ENCODE results near the gene TMEM117.
"Not testable (repeated sequence)": the region's sequence is repeated elsewhere in the genome, so short reads cannot be mapped to it uniquely, and the experiment has no call there.

The TMEM117 gene

DNA sequence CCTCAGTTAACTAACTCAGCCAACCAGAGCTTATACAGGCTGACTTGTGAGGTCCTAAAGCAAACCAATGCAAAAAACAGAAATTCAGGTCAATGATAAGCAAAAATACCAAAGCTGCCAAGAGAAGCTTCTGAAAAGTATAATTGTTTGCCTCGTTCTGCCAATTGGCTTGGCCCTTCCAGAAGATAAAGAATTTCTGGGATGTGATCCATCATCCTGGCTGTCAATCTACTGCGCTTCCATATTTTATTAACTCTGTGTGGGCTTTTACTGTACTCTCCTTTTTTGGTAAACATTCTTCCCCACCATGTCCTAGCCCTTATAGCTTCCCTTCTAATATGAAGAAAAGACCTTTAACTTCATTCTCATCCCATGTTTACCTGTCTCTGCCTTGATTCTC, 387.9 kb downstream of the TMEM117 start:
- no peak for DNase-seq (ENCODE audit: low spot score)

GRCh38 chr12:44224399-44225148, 388.7 kb downstream of the TMEM117 start:
- no peak for DNase-seq (ENCODE audit: low spot score)

DNA sequence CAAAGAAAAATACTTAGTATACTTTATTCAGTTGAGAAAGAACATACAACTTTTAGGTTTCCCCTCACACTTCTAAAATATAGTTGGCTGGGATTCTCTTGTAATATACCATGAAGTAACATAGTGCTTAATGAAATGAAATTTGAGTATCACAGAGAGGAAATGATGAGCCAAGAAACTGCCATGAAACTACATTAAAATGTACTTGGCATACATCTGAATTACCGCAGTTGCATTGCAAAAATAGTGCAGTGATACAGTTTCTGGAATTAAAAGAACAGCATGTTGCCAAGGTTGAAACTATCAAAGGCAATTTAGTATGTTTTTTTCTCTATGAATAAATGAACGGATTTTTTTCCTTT, 389.2 kb downstream of the TMEM117 start:
- no peak for DNase-seq (ENCODE audit: low spot score)

DNA sequence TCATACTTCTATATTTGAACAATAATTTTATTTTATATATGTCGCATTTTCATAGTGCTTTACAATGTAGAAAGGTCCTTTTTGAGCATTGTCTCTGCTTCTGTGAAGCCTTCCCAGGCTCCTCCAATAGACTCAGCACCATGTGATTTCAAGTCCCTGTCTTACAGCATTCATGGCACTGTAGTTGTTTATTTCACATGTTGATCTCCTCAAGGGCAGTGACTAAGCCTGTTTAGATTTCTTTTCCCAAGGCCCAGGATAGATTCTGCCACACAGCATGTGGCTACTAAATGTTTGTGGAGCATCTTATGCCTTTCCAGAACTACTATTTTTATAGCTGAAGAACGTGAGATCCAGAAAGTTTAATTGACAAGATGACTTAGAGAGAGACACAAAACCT, 391.7 kb downstream of the TMEM117 start:
- DNase-seq (ENCODE audit: low spot score) = no peak

GRCh38 chr12:44229846-44230245, 394.0 kb downstream of the TMEM117 start:
- DNase-seq (ENCODE audit: low spot score) = no peak

- no peak for DNase-seq (ENCODE audit: low spot score)
These were observed 399.8 kb downstream of the TMEM117 start for GRCh38 chr12:44235674-44236073.

GRCh38 chr12:44240186-44240585, 404.3 kb downstream of the TMEM117 start:
- DNase-seq (ENCODE audit: low spot score) = no peak

GRCh38 chr12:44245932-44246331, 410.1 kb downstream of the TMEM117 start:
- DNase-seq (ENCODE audit: low spot score) = no peak

DNA sequence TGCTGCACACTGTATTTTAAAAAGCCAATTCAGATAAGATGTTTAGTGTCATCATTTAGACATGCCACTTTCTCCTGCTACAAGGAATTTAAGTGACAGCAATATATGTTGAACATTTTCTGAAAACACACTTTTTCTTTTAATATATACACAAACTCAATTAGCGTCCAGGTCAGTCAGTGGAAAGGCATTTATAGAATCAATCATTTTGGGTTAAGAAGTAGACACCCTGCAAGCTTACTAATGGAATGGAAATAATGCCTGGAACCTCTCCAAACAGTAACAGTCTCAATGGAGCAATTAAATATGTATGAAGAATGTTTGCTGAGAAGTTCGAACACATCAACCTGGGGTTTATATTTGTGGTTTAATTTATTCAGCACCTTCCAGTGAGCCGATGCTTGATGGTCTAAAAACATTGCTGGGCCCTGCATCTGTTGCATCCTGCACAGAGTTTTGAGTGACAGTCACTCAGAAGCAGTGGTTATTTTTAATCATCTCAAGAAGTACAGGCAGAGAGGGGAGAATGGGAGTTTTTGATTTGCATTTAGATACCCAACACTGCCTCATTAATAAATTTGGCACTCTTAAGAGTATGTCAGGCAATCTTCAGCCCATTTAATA, 410.7 kb downstream of the TMEM117 start:
- no peak for DNase-seq (ENCODE audit: low spot score)

- no peak for DNase-seq (ENCODE audit: low spot score)
These were observed 411.7 kb downstream of the TMEM117 start for GRCh38 chr12:44247588-44247987.

GRCh38 chr12:44248436-44248835, 412.6 kb downstream of the TMEM117 start:
- DNase-seq (ENCODE audit: low spot score) = no peak

- DNase-seq (ENCODE audit: low spot score) = not testable (repeated sequence)
These were observed 414.6 kb downstream of the TMEM117 start for GRCh38 chr12:44250440-44250839.

DNA sequence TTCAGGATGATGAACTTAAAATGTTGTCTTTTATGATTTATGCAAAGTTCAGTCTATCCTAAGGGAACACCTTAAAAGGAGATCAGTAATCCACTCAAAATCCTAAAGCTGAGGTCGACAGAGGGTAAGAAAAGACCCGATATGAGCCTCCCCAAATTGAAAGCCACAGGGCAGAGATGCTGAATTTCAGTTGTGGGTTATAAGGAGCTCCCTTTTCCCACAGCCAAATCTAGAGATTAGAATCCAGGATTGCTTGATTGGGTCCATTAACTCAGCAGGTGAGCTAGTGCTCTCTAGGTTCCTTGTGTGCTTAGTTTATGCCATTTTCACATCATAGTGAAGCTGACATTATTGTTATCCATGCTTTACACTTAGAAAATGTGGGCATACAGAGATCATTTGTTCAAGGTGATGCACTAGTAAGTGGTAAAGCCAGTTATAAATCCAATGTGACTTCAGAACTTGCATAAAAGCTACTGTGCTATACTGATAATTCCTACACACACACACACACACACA, 417.5 kb downstream of the TMEM117 start:
- DNase-seq (ENCODE audit: low spot score) = no peak

GRCh38 chr12:44258246-44258645, 422.4 kb downstream of the TMEM117 start:
- DNase-seq (ENCODE audit: low spot score) = no peak

GRCh38 chr12:44259890-44260289, 424.0 kb downstream of the TMEM117 start:
- no peak for DNase-seq (ENCODE audit: low spot score)

- no peak for DNase-seq (ENCODE audit: low spot score)
These were observed 424.7 kb downstream of the TMEM117 start for GRCh38 chr12:44260581-44260980.

GRCh38 chr12:44285321-44285960, 449.6 kb downstream of the TMEM117 start:
- no peak for DNase-seq (ENCODE audit: low spot score)

GRCh38 chr12:44286336-44286735, 450.5 kb downstream of the TMEM117 start:
- no peak for DNase-seq (ENCODE audit: low spot score)

- no peak for DNase-seq (ENCODE audit: low spot score)
These were observed 451.1 kb downstream of the TMEM117 start for GRCh38 chr12:44286821-44287505.

DNA sequence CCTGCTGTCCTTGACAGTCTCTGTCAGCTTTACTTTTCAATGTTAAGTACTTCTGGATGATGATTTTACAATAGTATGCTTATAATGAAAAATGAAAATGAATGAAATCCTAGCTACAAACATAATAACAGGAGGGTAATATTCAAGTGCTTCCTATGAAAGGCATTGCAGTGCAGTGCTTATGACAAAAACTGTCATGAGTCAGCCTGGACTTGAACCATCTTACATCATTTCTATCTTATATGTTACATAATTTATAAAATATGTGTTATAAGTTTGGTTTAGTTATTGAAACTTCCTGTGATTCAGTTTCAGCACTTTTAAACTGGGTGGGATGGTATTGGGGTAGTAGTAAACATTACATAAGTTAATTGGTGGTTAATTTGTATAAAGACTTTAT, 451.7 kb downstream of the TMEM117 start:
- no peak for DNase-seq (ENCODE audit: low spot score)

DNA sequence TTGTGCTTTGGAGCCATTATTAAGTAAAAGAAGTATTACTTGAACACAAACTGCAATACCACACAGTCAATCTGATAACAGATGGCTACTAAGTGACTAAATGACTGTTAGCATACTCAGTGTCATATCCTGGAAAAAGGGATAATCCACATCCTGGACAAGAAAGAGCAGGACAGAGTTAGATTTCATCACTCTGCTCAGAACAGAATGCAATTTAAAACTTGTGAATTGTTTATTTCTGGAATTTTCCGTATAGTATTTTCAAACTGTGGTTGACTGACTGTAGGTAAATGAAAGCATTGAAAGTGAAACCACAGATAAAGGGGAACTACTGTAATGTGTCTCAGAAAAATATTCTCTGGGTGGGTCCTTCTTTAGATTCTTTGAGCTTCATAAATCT, 458.8 kb downstream of the TMEM117 start:
- DNase-seq (ENCODE audit: low spot score) = no peak

DNA sequence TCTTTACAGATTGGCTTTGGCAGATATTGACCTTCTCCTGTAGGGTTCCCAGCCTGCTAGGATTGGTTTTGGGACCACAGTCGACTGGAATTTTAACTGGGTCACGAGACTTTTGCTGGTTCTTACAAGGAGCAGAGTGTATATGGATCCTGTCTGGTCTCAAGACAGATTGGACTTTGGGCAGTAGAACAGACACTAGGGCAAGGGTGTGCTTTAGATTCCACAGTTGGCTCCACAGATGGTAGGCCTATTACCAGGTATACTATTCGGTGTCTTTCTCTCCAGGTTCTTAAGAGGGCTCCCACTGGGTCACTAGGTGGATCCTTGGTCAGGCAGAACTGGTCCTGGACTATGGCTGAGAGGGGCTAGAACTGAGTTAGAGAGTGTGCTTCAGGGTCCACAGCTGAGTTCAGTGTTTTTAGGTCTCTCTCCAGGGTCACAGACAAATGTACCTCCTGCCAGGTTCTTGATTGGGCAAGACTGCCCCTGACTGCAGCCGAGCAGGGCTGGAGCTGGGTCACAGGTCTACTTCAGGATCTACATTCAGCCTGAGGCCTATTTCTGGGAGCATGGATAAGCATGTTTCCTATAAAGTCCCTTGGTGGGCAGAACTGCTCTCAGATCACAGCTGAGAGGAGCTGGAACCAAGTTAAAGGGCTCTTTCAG, 460.2 kb downstream of the TMEM117 start:
- no peak for DNase-seq (ENCODE audit: low spot score)
